Liver (tissue), 9 donors: ENCODE data around the gene C11orf21. TPM values are rescaled to one million over a fixed set of nuclear protein-coding genes. Genes with fewer than 3 reads are reported as not detected.

ENCODE experiments used
- DNase-seq: peaks from one replicate; pipeline ENCODE4 v3.0.0-alpha.2; 2017; ENCODE audit warnings: low spot score
- H3K27ac ChIP-seq, 2 donors: one replicate each; pipeline ENCODE4 v1.7.0; 2013; ENCODE audit warnings: inconsistent platforms in 2 of 2, low read length in 2 of 2, control low read depth in 1 of 2, low read depth in 1 of 2, mild to moderate bottlenecking in 1 of 2
- H3K27me3 ChIP-seq, 4 donors: one replicate each; pipeline versions ENCODE4 v1.6.1 to v1.7.0; 2013; ENCODE audit warnings: low read length in 3 of 4, inconsistent platforms in 1 of 4, mild to moderate bottlenecking in 1 of 4, moderate library complexity in 1 of 4; ENCODE audit not compliant: control insufficient read depth in 4 of 4, insufficient read depth in 4 of 4
- H3K36me3 ChIP-seq, 4 donors: one replicate each; pipeline versions ENCODE4 v1.6.1 to v1.7.0; 2013; ENCODE audit warnings: low read length in 3 of 4, mild to moderate bottlenecking in 3 of 4, low read depth in 1 of 4, moderate library complexity in 1 of 4; ENCODE audit not compliant: control insufficient read depth in 4 of 4, insufficient read depth in 3 of 4
- H3K4me1 ChIP-seq, 4 donors: one replicate each; pipeline versions ENCODE4 v1.6.1 to v1.7.0; 2013; ENCODE audit warnings: low read length in 3 of 4, mild to moderate bottlenecking in 3 of 4, moderate library complexity in 1 of 4; ENCODE audit not compliant: control insufficient read depth in 4 of 4, insufficient read depth in 4 of 4
- H3K4me3 ChIP-seq, 3 donors: one replicate each; pipeline versions ENCODE4 v1.6.1 to v1.7.0; 2013; ENCODE audit warnings: low read length in 3 of 3, control low read depth in 1 of 3, low read depth in 1 of 3, mild to moderate bottlenecking in 1 of 3
- H3K9ac ChIP-seq, 2 donors: one replicate each; pipeline ENCODE4 v1.7.0; 2013; ENCODE audit warnings: low read length in 2 of 2, mild to moderate bottlenecking in 2 of 2, moderate library complexity in 2 of 2, control low read depth in 1 of 2, low read depth in 1 of 2
- H3K9me3 ChIP-seq, 4 donors: one replicate each; pipeline versions ENCODE4 v1.6.1 to v1.7.0; 2013; ENCODE audit warnings: low read length in 3 of 4; ENCODE audit not compliant: control insufficient read depth in 4 of 4
- ATF3 ChIP-seq: IDR thresholded peaks from 2 replicates; pipeline ENCODE4 v1.6.1; 2016; ENCODE audit warnings: antibody characterized with exemption
- CTCF ChIP-seq: fragments of 150-350 bp; IDR thresholded peaks from 2 replicates; pipeline ENCODE4 v1.5.1; 2017; ENCODE audit warnings: improper control_type of control experiment, low read depth, low read length; ENCODE audit not compliant: missing input control
- EGR1 ChIP-seq, 2 donors: IDR thresholded peaks; 2 replicates each; pipeline ENCODE4 v1.6.1; 2016 to 2018; ENCODE audit warnings: antibody characterized with exemption in 2 of 2, low read depth in 2 of 2
- FOXA1 ChIP-seq: IDR thresholded peaks from 2 replicates; pipeline ENCODE4 v1.6.1; 2016; ENCODE audit warnings: antibody characterized with exemption
- FOXA2 ChIP-seq: IDR thresholded peaks from 2 replicates; pipeline ENCODE4 v1.6.1; 2016; ENCODE audit warnings: antibody characterized with exemption
- GABPA ChIP-seq, 2 donors: IDR thresholded peaks in 1 of 2; conservative IDR thresholded peaks in 1 of 2; 2 replicates each; pipeline ENCODE4 v1.6.1; 2016; ENCODE audit warnings: antibody characterized with exemption in 2 of 2, mild to moderate bottlenecking in 1 of 2, moderate library complexity in 1 of 2
- HNF4A ChIP-seq, 2 donors: conservative IDR thresholded peaks; 2 replicates each; pipeline ENCODE4 v1.6.1; 2016; ENCODE audit warnings: antibody characterized with exemption in 2 of 2, mild to moderate bottlenecking in 2 of 2
- HNF4G ChIP-seq: IDR thresholded peaks from 2 replicates; pipeline ENCODE4 v1.6.1; 2016; ENCODE audit warnings: antibody characterized with exemption
- JUND ChIP-seq, 2 donors: IDR thresholded peaks; 2 replicates each; pipeline ENCODE4 v1.6.1; 2016; ENCODE audit warnings: antibody characterized with exemption in 2 of 2
- MAX ChIP-seq: IDR thresholded peaks from 2 replicates; pipeline ENCODE4 v1.6.1; 2016; ENCODE audit warnings: antibody characterized with exemption
- NR2F2 ChIP-seq: IDR thresholded peaks from 2 replicates; pipeline ENCODE4 v1.6.1; 2016; ENCODE audit warnings: antibody characterized with exemption
- RAD21 ChIP-seq, 2 donors: IDR thresholded peaks; 2 replicates each; pipeline ENCODE4 v1.6.1; 2016; ENCODE audit warnings: antibody characterized with exemption in 2 of 2, mild to moderate bottlenecking in 2 of 2
- REST ChIP-seq: IDR thresholded peaks from 2 replicates; pipeline ENCODE4 v1.6.1; 2016; ENCODE audit warnings: antibody characterized with exemption, mild to moderate bottlenecking
- RXRA ChIP-seq, 2 donors: IDR thresholded peaks; 2 replicates each; pipeline ENCODE4 v1.6.1; 2017 to 2018; ENCODE audit warnings: antibody characterized with exemption in 2 of 2, mild to moderate bottlenecking in 1 of 2
- SP1 ChIP-seq: IDR thresholded peaks from 2 replicates; pipeline ENCODE4 v1.6.1; 2018; ENCODE audit warnings: antibody characterized with exemption, mild to moderate bottlenecking
- YY1 ChIP-seq: IDR thresholded peaks from 2 replicates; pipeline ENCODE4 v1.6.1; 2016; ENCODE audit warnings: antibody characterized with exemption, mild to moderate bottlenecking
- ZBTB33 ChIP-seq: IDR thresholded peaks from 2 replicates; pipeline ENCODE4 v1.6.1; 2016; ENCODE audit warnings: antibody characterized with exemption
- WGBS: extraction: QIAGEN DNeasy Blood & Tissue Kit; methylation state at CpG from one replicate; pipeline ENCODE4 v1.1.7; 2013; 5-methylcytosine and 5-hydroxymethylcytosine counted together
- polyA plus RNA-seq, 2 donors: library from polyadenylated mRNA; stranded (reverse) in 1 of 2; unstranded in 1 of 2; fragments of 200-250 nt in 1 of 2; fragments of >200 nt in 1 of 2; fragmentation: Nextera tagmentation in 1 of 2; extraction: Ambion mirVana in 1 of 2; gene quantifications; one replicate each; pipeline versions ENCODE4 v1.2.1 to v1.2.3, GENCODE V29; 2013 to 2015
- total RNA-seq, 2 donors: library from RNA; depleted of rRNA; stranded (reverse); fragments of >200 nt; gene quantifications; one replicate each; pipeline ENCODE4 v1.2.3, GENCODE V29; 2014
- donor health status: healthy.
- donor health status: healthy.
- donor health status: healthy.
- donor health status: healthy.
- donor health status: healthy.

Gene C11orf21
- total and polyA plus RNA-seq, 4 donors, result 0.14 to 16.2 (median 0.44) TPM

GRCh38 chr11:2313051-2313951 is 11.6 kb upstream of the C11orf21 start:
- TF ChIP-seq HNF4A (conservative IDR thresholded peaks at IDR 0.05), result no peak
- no peak for TF ChIP-seq GABPA (IDR thresholded peaks at IDR 0.05 in 1 of 2, conservative IDR thresholded peaks at IDR 0.05 in 1 of 2)
- no peak for TF ChIP-seq ZBTB33
- TF ChIP-seq MAX, result no peak
- no peak for TF ChIP-seq RXRA (IDR thresholded peaks at IDR 0.05)
- TF ChIP-seq JUND (IDR thresholded peaks at IDR 0.05), result no peak
- no peak for TF ChIP-seq SP1
- TF ChIP-seq CTCF, result no peak
- no peak for TF ChIP-seq HNF4G
- TF ChIP-seq ATF3, result no peak
- no peak for TF ChIP-seq RAD21 (IDR thresholded peaks at IDR 0.05)
- no peak for TF ChIP-seq FOXA1
- TF ChIP-seq EGR1 (IDR thresholded peaks at IDR 0.05; ENCODE audit: low read depth in 2 of 2), result no peak
- no peak for TF ChIP-seq REST
- no peak for TF ChIP-seq FOXA2
- no peak for TF ChIP-seq NR2F2
- no peak for TF ChIP-seq YY1
- 93% methylated on average over 34 of the region's 34 CpGs for WGBS
- H3K4me1 ChIP-seq, result peaks cover 3 to 13% (median 6%) of the 10 kb centered on the region in 4 donors
- peak; percentile 50 for DNase-seq
- no peaks in the 10 kb centered on the region for H3K9me3 ChIP-seq
- no peaks in the 10 kb centered on the region for H3K27me3 ChIP-seq
- no peak overlapping the region for H3K27ac ChIP-seq
- H3K9ac ChIP-seq, result no peak overlapping the region
- no peaks in the 10 kb centered on the region for H3K36me3 ChIP-seq
- H3K4me3 ChIP-seq, result no peak overlapping the region
